ENCODE measurements around the gene COL1A2. TPM values are rescaled to one million over a fixed set of nuclear protein-coding genes. Genes with fewer than 3 reads are reported as not detected.

COL1A2 gene
- total RNA-seq, 1 experiment from 2014 or later: 3.0 TPM

DNA sequence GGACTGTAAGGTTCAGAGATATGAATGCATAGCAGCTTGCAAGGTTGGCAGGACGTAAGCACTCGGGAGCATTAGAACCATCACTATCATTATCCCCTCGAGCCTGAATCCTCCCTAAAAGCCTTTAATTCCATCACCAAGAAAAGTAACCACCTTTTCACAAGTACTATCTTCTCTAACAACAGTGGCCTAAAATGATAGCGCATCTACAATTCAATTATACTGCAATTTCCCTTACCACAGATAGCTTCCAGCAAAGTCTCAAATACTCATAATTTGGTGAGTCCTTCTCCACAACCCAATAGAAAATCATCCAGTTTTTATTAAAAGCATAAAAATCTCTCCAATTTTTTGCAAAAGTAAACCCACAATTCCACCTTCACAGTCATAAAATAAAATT is 42.0 kb downstream of the COL1A2 start:
- H3K36me3 ChIP-seq (ENCODE audit: control insufficient read depth in 1 of 2, insufficient read depth in 2 of 2, low read length in 2 of 2): no peaks in the 10 kb centered on the region
- ATAC-seq (no peak), DNase-seq (ENCODE audit: low read depth, low spot score) (no peak)
- POLR2A ChIA-PET: no interaction called here
- H3K79me2 ChIP-seq (ENCODE audit: insufficient read depth, low read length): no peaks in the 10 kb centered on the region
- H3K4me1 ChIP-seq (ENCODE audit: control insufficient read depth in 1 of 2, insufficient read depth in 2 of 2, low read length in 2 of 2): 0 out of 4 replicates have a peak, but pooled peaks cover 0 to 3% of the 10 kb centered on the region in 2 experiments
- H3K4me3 ChIP-seq (replicated peaks in 1 of 2; ENCODE audit: low read depth in 1 of 2, low read length in 2 of 2): no peak overlapping the region
- H3K9me2 ChIP-seq (ENCODE audit: insufficient read depth): no peaks in the 10 kb centered on the region
- H3K27me3 ChIP-seq (ENCODE audit: insufficient read depth, low read length): no peaks in the 10 kb centered on the region
- peak overlapping the region; percentile 39; the same call in 1 of the 2 replicates for H3K4me2 ChIP-seq (ENCODE audit: low read length)
- peak overlapping the region; percentile 99 for H2AFZ ChIP-seq (ENCODE audit: low read depth, low read length, poor library complexity, severe bottlenecking)
- H3K9me3 ChIP-seq (ENCODE audit: control insufficient read depth in 1 of 2, insufficient read depth in 1 of 2, low read depth in 1 of 2, low read length in 2 of 2): no peaks in the 10 kb centered on the region
- intact Hi-C loops (cut with micrococcal nuclease): loop anchor here (1.0 to 5.0 kb wide), 2 partner anchors 147 to 1189 kb away; no protein-coding TSS in a partner anchor
- CTCF ChIA-PET: interaction anchor here (0.5 to 2.7 kb wide), 16 partner anchors 9 to 1249 kb away, joined by 3 to 41 read pairs (median 3); no protein-coding TSS in a partner anchor
- BruUV-seq (replicated peaks): no TSS peak
- H3K9ac ChIP-seq (ENCODE audit: low read length): no peak overlapping the region
- RAD21 ChIA-PET (ENCODE audit: low non-redundant PET in 1 of 2, low total read pairs in 2 of 2, uncharacterized antibody in 2 of 2, unreplicated experiment in 2 of 2): interaction anchor here (0.6 to 1.2 kb wide), 3 partner anchors 140 to 147 kb away, joined by 3 to 5 read pairs (median 3); no protein-coding TSS in a partner anchor
- H3K27ac ChIP-seq (ENCODE audit: low read depth, low read length): no peak overlapping the region
- no peaks in the 10 kb centered on the region for H4K20me1 ChIP-seq (ENCODE audit: insufficient read depth)
- TF ChIP-seq RAD21 (IDR thresholded peaks at IDR 0.05; ENCODE audit: low read depth) (no peak), EZH2 (IDR thresholded peaks at IDR 0.05) (no peak), EZH2phosphoT487 (IDR thresholded peaks at IDR 0.05; ENCODE audit: borderline replicate concordance) (no peak), EGR1 (IDR thresholded peaks at IDR 0.05; ENCODE audit: low read depth) (no peak), YY1 (IDR thresholded peaks at IDR 0.05; ENCODE audit: extremely low read depth, insufficient replicate concordance, low read depth, low read length) (no peak), CEBPB (IDR thresholded peaks at IDR 0.05; ENCODE audit: low read depth) (no peak)
- TF ChIP-seq, protein P1, sequence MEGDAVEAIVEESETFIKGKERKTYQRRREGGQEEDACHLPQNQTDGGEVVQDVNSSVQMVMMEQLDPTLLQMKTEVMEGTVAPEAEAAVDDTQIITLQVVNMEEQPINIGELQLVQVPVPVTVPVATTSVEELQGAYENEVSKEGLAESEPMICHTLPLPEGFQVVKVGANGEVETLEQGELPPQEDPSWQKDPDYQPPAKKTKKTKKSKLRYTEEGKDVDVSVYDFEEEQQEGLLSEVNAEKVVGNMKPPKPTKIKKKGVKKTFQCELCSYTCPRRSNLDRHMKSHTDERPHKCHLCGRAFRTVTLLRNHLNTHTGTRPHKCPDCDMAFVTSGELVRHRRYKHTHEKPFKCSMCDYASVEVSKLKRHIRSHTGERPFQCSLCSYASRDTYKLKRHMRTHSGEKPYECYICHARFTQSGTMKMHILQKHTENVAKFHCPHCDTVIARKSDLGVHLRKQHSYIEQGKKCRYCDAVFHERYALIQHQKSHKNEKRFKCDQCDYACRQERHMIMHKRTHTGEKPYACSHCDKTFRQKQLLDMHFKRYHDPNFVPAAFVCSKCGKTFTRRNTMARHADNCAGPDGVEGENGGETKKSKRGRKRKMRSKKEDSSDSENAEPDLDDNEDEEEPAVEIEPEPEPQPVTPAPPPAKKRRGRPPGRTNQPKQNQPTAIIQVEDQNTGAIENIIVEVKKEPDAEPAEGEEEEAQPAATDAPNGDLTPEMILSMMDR (IDR thresholded peaks at IDR 0.05 in 2 of 3, conservative IDR thresholded peaks at IDR 0.05 in 1 of 3; ENCODE audit: borderline replicate concordance in 1 of 3, insufficient read depth in 1 of 3, low read depth in 2 of 3, low read length in 2 of 3): no peak

All from HCT116 (cell line).